Stimulated activated CD4-positive, alpha-beta T cell treated with anti-CD3 and anti-CD28 coated beads, TNF-alpha, amount 100 ng/mL, for 1 hour (primary cell): ENCODE results near the gene PRKCE.

Experiments
- DNase-seq, 3 donors: peaks; one replicate each; pipeline ENCODE4 v3.0.0-alpha.2; 2020; ENCODE audit warnings: low read depth in 3 of 3, low spot score in 1 of 3

The PRKCE gene

GRCh38 chr2:46236006-46236875, 584.8 kb downstream of the PRKCE start:
- DNase-seq: no peak

- DNase-seq: no peak
Measured at GRCh38 chr2:46236876-46237859, 585.7 kb downstream of the PRKCE start.
